Endodermal cell (in vitro differentiated cells): ENCODE measurements around the gene MLX. TPM values are rescaled to one million over a fixed set of nuclear protein-coding genes. Genes with fewer than 3 reads are reported as not detected.
"Not testable (repeated sequence)": the region's sequence is repeated elsewhere in the genome, so short reads cannot be mapped to it uniquely, and the experiment has no call there.

ENCODE experiments used
- DNase-seq: peaks from one replicate; pipeline ENCODE4 v3.0.0-alpha.2; 2017
- H3K27ac ChIP-seq: 2 replicates; pipeline ENCODE4 v1.5.1; 2013; ENCODE audit warnings: mild to moderate bottlenecking, low read depth, low read length, moderate library complexity
- H3K27me3 ChIP-seq: 2 replicates; pipeline ENCODE4 v1.6.1; 2013; ENCODE audit warnings: mild to moderate bottlenecking, low read length, moderate library complexity; ENCODE audit not compliant: insufficient read depth, control insufficient read depth, poor library complexity, severe bottlenecking
- H3K36me3 ChIP-seq: 2 replicates; pipeline ENCODE4 v1.7.0; 2013; ENCODE audit warnings: mild to moderate bottlenecking, low read length, moderate library complexity; ENCODE audit not compliant: control insufficient read depth, insufficient read depth
- H3K4me1 ChIP-seq: one replicate; pipeline ENCODE4 v1.7.0; 2013; ENCODE audit warnings: low read length; ENCODE audit not compliant: control insufficient read depth, insufficient read depth
- H3K4me3 ChIP-seq: 2 replicates; pipeline ENCODE4 v1.5.1; 2013; ENCODE audit warnings: mild to moderate bottlenecking, low read length, moderate library complexity
- H3K9ac ChIP-seq: 2 replicates; pipeline ENCODE4 v1.6.1; 2013; ENCODE audit warnings: mild to moderate bottlenecking, low read length, moderate library complexity; ENCODE audit not compliant: poor library complexity, severe bottlenecking; ENCODE audit errors: extremely low read depth
- H3K9me3 ChIP-seq: 2 replicates; pipeline ENCODE4 v1.6.1; 2013; ENCODE audit warnings: mild to moderate bottlenecking, low read length, moderate library complexity; ENCODE audit not compliant: control insufficient read depth
- H3K27ac Mint-ChIP-seq: 2 replicates; pipeline ENCODE4 v1.8.0; 2020; ENCODE audit warnings: mixed read lengths
- H3K27me3 Mint-ChIP-seq: 2 replicates; pipeline ENCODE4 v1.8.0; 2021; ENCODE audit warnings: mild to moderate bottlenecking, mixed read lengths; ENCODE audit not compliant: insufficient read depth
- H3K36me3 Mint-ChIP-seq: 2 replicates; pipeline ENCODE4 v1.8.0; 2020; ENCODE audit warnings: low read depth, mixed read lengths
- H3K4me1 Mint-ChIP-seq: 2 replicates; pipeline ENCODE4 v1.8.0; 2020; ENCODE audit warnings: mixed read lengths
- H3K4me3 Mint-ChIP-seq: 2 replicates; pipeline ENCODE4 v1.8.0; 2020; ENCODE audit warnings: mild to moderate bottlenecking, moderate library complexity, mixed read lengths
- H3K9me3 Mint-ChIP-seq: 2 replicates; pipeline ENCODE4 v1.8.0; 2020; ENCODE audit warnings: mild to moderate bottlenecking, mixed read lengths
- WGBS, 2 experiments: methylation state at CpG; one replicate each; pipeline versions ENCODE4 v1.1.5 to v1.1.7; 2013; ENCODE audit warnings: missing lambda C conversion rate in 2 of 2, mixed read lengths in 1 of 2; ENCODE audit not compliant: insufficient coverage in 1 of 2, insufficient read length in 1 of 2; 5-methylcytosine and 5-hydroxymethylcytosine counted together
- total RNA-seq, 2 donors: library from RNA; stranded (reverse); fragmentation: NEBNext Ultra II Directional in 1 of 2; extraction: Animal tissue kit (Norgen Biotek cat#: 25700) in 1 of 2; gene quantifications; 2 replicates in 1 of 2; 3 replicates in 1 of 2; pipeline ENCODE4 v1.2.1, GENCODE V29; 2021
- TF ChIP-seq, protein P1 (sequence below): fragments of 200-600 bp; sonication (generic); conservative IDR thresholded peaks from 2 replicates; pipeline ENCODE4 v1.5.0; 2021; ENCODE audit warnings: antibody characterized with exemption, mild to moderate bottlenecking

The MLX gene
- total RNA-seq, 2 donors from 2014 or later, result 37.1 to 38.5 TPM

GRCh38 chr17:42537826-42538451 is 29.0 kb upstream of the MLX start:
- H3K4me3 Mint-ChIP-seq, result peak overlapping the region; percentile 73
- no peak overlapping the region for H3K27ac ChIP-seq
- peaks cover 11% of the 10 kb centered on the region for H3K4me1 Mint-ChIP-seq
- peaks cover 10% of the 10 kb centered on the region for H3K36me3 ChIP-seq
- no peaks in the 10 kb centered on the region for H3K27me3 ChIP-seq
- no peaks in the 10 kb centered on the region for H3K9me3 ChIP-seq
- TF ChIP-seq, protein P1, sequence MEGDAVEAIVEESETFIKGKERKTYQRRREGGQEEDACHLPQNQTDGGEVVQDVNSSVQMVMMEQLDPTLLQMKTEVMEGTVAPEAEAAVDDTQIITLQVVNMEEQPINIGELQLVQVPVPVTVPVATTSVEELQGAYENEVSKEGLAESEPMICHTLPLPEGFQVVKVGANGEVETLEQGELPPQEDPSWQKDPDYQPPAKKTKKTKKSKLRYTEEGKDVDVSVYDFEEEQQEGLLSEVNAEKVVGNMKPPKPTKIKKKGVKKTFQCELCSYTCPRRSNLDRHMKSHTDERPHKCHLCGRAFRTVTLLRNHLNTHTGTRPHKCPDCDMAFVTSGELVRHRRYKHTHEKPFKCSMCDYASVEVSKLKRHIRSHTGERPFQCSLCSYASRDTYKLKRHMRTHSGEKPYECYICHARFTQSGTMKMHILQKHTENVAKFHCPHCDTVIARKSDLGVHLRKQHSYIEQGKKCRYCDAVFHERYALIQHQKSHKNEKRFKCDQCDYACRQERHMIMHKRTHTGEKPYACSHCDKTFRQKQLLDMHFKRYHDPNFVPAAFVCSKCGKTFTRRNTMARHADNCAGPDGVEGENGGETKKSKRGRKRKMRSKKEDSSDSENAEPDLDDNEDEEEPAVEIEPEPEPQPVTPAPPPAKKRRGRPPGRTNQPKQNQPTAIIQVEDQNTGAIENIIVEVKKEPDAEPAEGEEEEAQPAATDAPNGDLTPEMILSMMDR, result no peak
- no peak overlapping the region for H3K9ac ChIP-seq
- peaks cover 6% of the 10 kb centered on the region for H3K4me1 ChIP-seq
- H3K36me3 Mint-ChIP-seq, result peaks cover 23% of the 10 kb centered on the region
- no peaks in the 10 kb centered on the region for H3K27me3 Mint-ChIP-seq
- no peak overlapping the region for H3K27ac Mint-ChIP-seq
- DNase-seq, result no peak
- 94% methylated on average over 5 of the region's 5 CpGs; no CpG with 5 or more reads in 1 of the 2 experiments for WGBS, 2 experiments
- no peaks in the 10 kb centered on the region for H3K9me3 Mint-ChIP-seq
- H3K4me3 ChIP-seq, result no peak overlapping the region

DNA sequence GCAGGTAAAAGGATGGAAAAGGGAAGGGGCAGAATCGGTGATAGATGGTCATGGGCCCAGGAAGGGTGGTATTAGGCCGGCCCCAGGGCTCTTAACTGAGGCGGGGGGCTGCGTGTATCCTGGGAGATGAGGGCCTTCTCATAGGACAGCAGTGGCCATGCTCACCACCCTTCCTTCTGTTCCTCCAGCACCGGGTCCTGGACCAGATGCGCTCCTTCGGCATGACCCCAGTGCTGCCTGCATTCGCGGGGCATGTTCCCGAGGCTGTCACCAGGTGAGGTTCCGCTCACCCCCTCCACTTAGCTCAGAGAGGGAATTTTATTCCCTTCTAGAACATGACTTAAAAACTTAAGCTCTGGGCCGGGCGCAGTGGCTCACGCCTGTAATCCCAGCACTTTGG is 28.4 kb upstream of the MLX start:
- no peak overlapping the region for H3K4me3 Mint-ChIP-seq
- H3K27me3 ChIP-seq, result no peaks in the 10 kb centered on the region
- H3K9me3 ChIP-seq, result no peaks in the 10 kb centered on the region
- no peak overlapping the region for H3K4me3 ChIP-seq
- no peaks in the 10 kb centered on the region for H3K27me3 Mint-ChIP-seq
- no peak overlapping the region for H3K27ac ChIP-seq
- H3K9me3 Mint-ChIP-seq, result no peaks in the 10 kb centered on the region
- no peak overlapping the region for H3K9ac ChIP-seq
- H3K36me3 Mint-ChIP-seq, result peaks cover 24% of the 10 kb centered on the region
- 94 to 98% methylated on average over 14 of the region's 14 CpGs for WGBS, 2 experiments
- H3K27ac Mint-ChIP-seq, result no peak overlapping the region
- peaks cover 11% of the 10 kb centered on the region for H3K4me1 Mint-ChIP-seq
- H3K36me3 ChIP-seq, result peaks cover 10% of the 10 kb centered on the region
- no peak for DNase-seq
- peaks cover 6% of the 10 kb centered on the region for H3K4me1 ChIP-seq
- TF ChIP-seq, protein P1, result no peak

DNA sequence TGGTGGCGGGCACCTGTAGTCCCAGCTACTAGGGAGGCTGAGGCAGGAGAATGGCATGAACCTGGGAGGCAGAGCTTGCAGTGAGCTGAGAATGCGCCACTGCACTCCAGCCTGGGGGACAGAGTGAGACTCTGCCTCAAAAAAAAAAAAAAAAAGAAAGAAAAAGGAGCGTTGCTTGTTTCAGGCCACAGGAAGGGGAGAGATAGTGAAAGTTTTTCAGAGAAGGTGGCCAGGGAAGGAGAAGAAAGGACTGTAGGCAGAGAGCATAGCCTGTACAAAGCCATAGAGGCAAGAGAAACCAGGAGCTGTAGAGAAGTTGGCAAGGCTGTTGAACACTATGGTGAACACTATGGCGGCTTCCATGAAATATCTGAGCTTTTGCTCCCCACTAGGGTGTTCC is 26.3 kb upstream of the MLX start:
- not testable (repeated sequence) for H3K9me3 Mint-ChIP-seq, H3K4me3 Mint-ChIP-seq, H3K4me1 Mint-ChIP-seq, H3K4me3 ChIP-seq, H3K27ac ChIP-seq, H3K9me3 ChIP-seq, H3K9ac ChIP-seq, H3K27me3 ChIP-seq, H3K27ac Mint-ChIP-seq, H3K4me1 ChIP-seq, H3K27me3 Mint-ChIP-seq, DNase-seq
- peaks cover 32% of the 10 kb centered on the region for H3K36me3 Mint-ChIP-seq
- H3K36me3 ChIP-seq, result peaks cover 10% of the 10 kb centered on the region
- WGBS, 2 experiments, result 91 to 92% methylated on average over 2 to 4 of the region's 4 CpGs
